Measurements from ENCODE around the gene FGD4. TPM values are rescaled to one million over a fixed set of nuclear protein-coding genes. Genes with fewer than 3 reads are reported as not detected.

The FGD4 gene
- total RNA-seq, 1 experiment from 2014 or later: 4.2 TPM

DNA sequence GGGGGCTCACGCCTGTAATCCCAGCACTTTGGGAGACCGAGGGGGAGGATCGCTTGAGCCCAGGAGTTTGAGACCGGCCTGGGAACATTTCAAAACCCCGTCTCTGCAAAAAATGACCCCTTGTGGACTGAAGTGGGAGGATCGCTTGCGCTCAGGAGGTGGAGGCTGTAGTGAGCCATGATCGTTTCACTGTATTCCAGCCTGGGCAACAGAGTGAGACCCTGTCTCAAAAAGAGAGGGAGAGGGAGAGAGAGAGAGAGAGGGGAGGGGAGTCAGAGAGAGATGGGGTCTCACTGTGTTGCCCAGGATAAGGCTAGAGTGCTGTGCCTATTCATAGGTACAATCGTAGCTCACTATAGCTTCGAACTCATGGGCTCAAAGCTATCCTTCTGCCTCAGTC, 2.8 kb downstream of the FGD4 start:
- no peak for DNase-seq (ENCODE audit: extremely low read depth, low read depth)

- no peak for DNase-seq (ENCODE audit: extremely low read depth, low read depth)
Measured at GRCh38 chr12:32402946-32403345, 3.6 kb downstream of the FGD4 start.

GRCh38 chr12:32407795-32408194, 8.4 kb downstream of the FGD4 start:
- no peak for DNase-seq (ENCODE audit: extremely low read depth, low read depth)

DNA sequence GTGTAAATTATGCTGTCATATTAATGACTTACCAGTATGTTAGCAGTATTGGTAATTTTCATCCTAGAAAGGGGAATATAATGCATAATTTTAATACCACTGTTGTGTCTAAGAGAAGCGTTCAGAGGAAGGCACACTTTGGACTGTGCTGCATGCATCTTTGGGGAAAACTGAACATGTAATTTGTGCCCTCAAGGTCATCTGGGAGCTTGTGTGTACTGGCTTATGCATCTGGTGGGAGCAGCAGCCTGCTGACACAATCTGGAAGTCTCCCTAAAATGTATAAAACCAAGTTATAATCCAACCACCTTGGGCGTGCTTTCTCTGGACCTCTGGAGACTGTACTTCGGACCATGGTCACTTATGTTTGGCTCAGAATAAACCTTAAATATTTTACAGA, 14.1 kb downstream of the FGD4 start:
- DNase-seq (ENCODE audit: extremely low read depth, low read depth): no peak

- no peak for DNase-seq (ENCODE audit: extremely low read depth, low read depth)
Measured at GRCh38 chr12:32418221-32418620, 18.9 kb downstream of the FGD4 start.

DNA sequence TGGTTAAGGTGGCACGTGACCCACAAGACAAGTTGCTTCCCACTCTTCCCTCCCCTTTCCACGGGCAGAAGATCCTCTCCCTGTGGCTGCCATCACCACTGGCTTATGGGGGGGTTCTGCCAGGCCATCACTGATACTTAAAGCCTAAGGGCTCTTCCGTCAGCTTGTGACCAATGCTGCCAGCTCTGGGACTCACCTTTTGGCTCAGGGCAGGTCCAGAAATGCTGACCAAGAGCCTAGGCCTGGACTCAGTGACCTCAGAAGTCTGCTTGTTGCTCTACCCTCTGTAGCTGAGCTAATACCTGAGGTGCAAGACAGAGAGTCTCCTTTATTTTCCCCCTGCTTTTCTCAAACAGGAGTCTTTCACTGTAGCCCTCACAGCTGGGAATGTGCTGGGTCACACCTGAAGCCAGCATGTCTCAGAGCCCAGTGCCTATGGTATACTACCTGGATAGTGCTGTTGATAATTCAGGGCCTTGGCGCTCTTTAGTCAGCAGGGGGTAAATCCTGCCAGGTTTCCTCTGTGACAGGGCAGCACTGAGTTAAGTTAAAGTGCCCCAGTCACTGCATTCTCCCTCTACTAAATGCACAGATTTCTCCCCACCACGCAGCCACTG, 19.7 kb downstream of the FGD4 start:
- DNase-seq (ENCODE audit: extremely low read depth, low read depth): no peak

DNA sequence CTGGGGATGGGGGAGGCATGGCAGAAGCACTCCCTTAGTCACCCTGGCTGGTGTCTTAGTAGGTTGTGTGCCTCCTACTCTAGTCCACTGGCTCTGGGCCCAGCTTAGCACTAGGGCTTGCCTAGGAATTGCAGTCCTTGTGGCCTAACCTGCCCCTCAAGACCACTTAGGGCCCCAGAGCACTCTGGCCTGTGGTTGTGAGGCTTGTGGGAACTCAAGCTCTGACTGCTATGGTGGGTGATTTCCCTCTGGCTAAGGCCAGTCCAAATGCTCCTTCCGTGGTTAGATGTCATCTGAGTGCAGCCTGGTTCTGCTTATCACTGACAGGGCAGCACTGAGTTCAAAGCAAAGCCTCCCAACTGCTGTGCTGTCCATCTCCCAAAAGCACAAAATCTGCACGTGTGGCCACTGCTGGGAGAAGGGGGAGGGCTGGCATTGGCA, 20.2 kb downstream of the FGD4 start:
- no peak for DNase-seq (ENCODE audit: extremely low read depth, low read depth)

DNA sequence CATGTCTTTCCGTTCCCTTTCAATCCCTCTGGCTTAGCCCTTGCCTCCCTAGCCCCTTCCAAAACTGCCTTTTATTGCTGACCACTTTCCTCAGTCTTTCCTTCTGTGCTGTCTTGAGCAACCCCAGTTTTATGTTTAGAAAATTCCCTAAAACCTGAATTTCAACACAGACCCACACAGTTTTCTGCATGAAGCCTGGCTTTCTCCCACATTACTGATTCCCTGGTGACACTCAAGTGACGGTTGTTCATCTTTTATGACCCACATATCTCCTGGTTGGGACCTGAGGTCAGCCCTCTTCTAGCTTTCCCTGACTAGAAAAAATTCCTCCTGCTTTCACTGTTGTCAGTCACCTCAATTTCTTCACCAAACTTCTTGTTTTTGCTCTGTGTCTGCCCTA, 21.0 kb downstream of the FGD4 start:
- no peak for DNase-seq (ENCODE audit: extremely low read depth, low read depth)

- no peak for DNase-seq (ENCODE audit: extremely low read depth, low read depth)
Measured at GRCh38 chr12:32423559-32423958, 24.2 kb downstream of the FGD4 start.

GRCh38 chr12:32431025-32431424, 31.7 kb downstream of the FGD4 start:
- DNase-seq (ENCODE audit: extremely low read depth, low read depth): no peak

DNA sequence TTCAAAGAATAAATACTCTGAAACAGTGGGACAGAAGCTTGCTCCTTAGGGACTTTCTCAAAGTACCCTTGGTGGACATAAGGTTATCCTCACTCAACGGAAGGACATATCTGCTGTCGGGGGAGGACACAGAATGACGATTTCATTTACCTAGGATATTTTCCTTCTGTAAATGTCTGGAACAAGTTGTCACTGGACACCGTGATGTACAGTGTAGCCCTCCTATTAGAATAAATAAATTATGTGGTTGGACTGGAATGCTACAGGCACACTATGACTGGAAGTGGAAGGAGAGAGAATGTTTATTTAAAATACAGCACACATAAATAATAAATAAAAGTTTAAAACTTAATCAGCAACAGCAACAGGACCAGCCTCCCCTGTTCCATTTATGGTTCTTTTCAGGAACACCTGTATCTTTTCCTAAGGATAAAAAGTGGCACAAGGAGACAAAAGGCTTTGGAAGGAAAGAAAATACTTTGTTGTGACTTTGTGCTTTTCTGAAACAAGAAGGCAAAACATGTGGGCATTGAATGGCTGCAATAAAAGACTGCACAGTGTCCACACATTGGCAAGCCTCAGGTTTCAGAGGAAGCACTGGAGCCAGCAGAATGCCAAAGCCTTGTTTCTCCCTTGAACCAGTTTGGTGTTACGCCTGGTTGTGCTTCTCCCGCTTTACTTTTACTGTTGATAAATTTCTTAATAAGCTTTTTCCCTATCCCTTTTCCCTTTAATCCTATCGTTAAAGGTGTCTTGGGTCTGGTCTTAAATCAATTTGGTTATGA, 36.8 kb downstream of the FGD4 start:
- no peak for DNase-seq (ENCODE audit: extremely low read depth, low read depth)

- DNase-seq (ENCODE audit: extremely low read depth, low read depth): no peak
Measured at GRCh38 chr12:32437095-32437515, 37.7 kb downstream of the FGD4 start.

- DNase-seq (ENCODE audit: extremely low read depth, low read depth): no peak
Measured at GRCh38 chr12:32440120-32440865, 40.9 kb downstream of the FGD4 start.

DNA sequence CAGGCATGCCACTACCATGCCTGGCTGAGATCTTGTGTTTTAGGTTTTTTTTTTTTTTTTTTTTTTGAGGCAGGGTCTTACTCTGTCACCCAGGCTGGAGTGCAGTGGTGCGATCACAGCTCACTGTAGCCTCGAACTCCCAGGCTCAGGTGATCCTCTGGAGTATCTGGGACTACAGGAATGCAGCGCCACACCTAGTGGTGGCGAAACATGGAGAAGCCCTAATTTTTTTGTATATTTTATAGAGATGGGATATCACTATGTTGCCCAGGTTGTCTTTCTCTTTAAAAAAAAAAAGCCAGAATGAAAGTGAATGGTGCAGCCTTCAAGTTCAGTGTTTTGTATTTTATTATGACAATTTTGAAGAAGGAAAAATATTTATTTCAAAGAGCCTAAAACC, 44.1 kb downstream of the FGD4 start:
- DNase-seq (ENCODE audit: extremely low read depth, low read depth): no peak

DNA sequence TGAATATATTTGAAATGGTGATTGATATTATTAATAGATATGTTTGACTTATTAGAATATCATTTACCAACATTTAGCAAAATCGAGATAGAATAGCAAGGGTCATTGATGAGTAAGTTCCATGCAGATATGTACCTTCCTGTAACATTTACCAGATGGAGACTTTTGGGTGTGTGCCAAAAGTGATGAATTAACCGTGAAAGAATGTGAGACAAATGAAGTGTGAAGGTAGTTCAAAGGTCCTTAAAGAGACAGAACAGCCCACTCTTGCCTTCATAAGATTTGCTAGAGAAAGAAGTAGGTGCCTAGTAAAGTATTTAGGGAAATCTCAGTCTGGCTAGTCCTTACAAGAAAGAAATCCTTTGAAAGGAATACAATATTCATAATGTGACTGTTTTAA, 45.5 kb downstream of the FGD4 start:
- peak; percentile 53 for DNase-seq (ENCODE audit: extremely low read depth, low read depth)

GRCh38 chr12:32445356-32445755, 46.0 kb downstream of the FGD4 start:
- DNase-seq (ENCODE audit: extremely low read depth, low read depth): no peak

- DNase-seq (ENCODE audit: extremely low read depth, low read depth): no peak
Measured at GRCh38 chr12:32446316-32447119, 47.2 kb downstream of the FGD4 start.

DNA sequence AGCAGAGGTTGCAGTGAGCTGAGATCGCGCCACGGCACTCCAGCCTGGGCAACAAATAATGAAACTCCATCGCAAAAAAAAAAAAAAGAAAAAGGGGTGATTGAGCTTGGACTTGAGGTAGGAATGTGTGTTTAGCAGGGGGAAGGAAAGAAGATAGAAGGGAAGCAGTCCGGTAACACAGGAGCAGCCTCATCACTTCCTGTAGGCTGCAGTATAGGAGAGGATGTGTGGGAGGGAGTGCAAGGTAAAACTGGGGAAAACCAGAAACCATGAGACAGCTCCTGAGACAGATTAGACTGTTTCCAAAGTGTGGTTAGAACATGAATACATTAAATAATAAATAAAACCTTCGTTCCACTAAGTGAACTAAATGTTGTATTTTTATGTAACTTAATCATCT, 49.2 kb downstream of the FGD4 start:
- no peak for DNase-seq (ENCODE audit: extremely low read depth, low read depth)

DNA sequence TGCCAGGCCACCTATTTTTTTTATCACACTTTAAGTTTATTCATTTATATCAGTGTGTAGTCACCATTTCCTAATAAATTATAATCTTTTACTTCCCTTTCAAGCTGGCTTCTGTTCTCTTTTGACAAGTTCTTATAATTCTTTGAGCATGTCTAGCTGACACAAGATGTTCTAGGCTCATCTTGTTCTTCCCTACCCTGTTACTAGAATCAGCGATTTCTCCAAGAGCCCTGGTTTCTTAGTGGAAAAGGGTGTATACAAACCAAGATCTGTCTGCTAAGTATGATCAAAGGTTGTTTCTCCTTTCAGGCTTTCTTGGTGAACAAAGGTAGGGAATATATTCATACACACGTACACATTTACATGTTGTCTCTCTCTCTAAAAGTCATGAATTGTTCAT, 51.0 kb downstream of the FGD4 start:
- DNase-seq (ENCODE audit: extremely low read depth, low read depth): no peak

- no peak for DNase-seq (ENCODE audit: extremely low read depth, low read depth)
Measured at GRCh38 chr12:32450768-32451167, 51.4 kb downstream of the FGD4 start.

GRCh38 chr12:32451816-32452215, 52.5 kb downstream of the FGD4 start:
- no peak for DNase-seq (ENCODE audit: extremely low read depth, low read depth)
